DMS114 treated with DMSO at 0.1 percent for 48 hours (cell line): ENCODE measurements around the gene MAF.

Experiments
- DNase-seq: peaks from one replicate; lab custom pipeline; 2025; ENCODE audit not compliant: unreplicated experiment; lab: John Stamatoyannopoulos, UW

The MAF gene

DNA sequence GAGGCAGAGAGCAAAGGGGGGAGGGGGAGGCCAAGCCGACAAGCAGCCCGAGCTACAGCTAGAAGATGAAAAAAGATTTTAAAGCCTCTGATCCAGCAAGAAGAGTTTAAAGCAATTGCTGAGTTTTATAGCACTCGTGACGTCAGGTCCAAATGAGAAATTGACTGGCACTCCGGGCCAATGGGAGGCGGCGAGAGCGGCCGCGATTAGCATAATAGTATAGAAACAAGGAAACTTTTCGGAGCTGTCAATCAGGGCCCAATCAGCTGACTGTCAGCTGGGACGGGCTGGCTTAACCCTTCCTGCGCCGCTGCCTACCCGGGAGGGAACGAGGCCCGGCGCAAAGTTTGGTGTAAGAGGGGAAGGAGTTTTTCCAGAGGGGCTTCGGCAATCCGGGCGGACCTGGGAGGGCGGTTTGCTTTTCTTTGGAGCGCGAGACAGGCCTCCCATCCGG lies at the start of gene MAF:
TSS of gene MAF (minus strand) at position 100 of the 454 bp plus-strand sequence. CDS start 835 bp downstream, outside the sequence.
- peak; percentile 92 for DNase-seq

- no peak for DNase-seq
Observed at GRCh38 chr16:79648826-79649225, 48.3 kb upstream of the MAF start.

DNA sequence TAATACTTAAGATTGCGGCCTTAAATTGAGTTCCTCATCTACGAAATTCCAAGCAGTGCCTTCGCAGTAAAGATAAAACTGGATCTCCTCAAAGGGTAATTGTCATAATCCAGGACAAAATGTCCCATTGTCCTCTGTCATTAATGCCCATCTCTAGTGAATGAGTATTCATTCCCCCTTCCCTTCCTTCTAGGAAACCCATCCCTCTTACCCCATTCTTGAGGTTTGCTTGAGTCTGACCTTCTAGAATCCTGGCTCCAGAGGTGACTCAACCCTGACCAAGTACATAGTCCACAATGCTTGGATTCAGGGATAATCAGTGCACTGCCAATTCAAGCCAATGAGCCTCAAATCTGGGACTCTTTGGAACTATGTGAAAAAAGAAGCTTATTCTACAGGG lies 47.0 kb upstream of the MAF start:
- no peak for DNase-seq

DNA sequence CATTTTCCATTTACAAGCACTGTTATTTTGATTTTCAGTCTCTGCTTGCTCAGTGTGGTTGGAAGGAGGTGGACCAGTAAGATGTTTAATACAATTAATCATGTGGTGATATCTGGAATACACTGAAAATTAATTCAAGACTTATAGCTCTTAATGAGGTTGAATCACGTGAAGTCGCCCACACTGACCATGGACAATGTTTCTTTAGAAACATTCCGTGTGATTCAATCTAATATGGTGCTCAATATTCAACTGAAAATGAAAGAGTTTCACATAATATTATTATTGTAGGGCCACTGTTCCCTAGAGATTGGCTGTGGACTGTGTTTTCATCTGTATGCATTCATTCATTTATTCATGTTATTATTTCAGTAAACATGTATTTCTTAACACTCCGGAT lies 45.2 kb upstream of the MAF start:
- no peak for DNase-seq

DNA sequence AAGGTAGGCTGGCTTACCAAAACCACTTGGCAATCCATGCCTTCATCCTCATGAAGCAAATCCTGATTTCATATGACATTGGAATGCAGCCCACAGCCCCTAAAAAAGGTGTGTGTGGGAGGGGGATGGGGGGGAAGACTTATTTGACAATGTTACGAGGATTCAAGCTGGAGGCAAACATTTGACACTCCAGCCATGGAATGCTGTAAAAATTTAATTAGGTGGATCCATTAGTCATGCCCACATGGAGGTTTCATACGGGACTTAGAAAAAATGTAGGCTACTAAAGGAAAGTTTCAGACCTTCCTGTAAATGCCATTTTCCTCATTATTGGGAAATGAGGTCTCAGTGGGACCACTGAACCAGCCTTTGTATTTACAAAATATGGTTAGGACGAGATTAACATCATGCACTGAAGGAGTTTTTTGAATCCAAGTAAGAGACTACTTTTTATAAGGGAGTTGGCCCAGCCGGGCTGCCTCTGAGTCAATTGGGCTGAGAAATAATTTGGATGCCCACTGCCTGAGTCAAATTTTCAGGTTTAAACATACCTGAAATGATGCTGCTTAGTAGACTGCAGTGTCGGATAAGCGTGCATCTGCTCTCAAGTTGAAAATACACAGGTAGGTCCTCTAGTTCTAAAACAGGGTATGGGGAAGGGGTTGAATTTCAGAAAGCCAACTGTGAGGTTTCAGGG lies 44.6 kb upstream of the MAF start:
- no peak for DNase-seq

DNA sequence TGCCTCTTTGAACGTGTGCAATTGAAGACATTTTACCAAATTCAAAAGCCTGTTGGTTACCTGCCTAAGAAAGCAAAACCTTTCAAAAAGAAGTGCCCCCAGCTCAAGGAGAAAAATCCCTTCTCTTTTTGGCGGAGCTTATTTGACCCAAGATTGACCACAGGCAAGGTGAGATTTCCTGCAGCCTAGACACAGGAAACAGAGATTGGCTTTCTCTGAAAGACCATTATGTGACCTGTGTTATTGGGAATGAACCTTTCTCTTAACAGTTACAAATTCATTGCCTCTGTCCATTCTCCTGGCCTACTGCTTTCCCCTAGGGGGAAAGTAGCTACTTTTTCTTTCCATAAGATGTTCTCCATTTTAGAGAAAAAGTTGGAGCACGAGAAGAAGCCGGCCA lies 42.1 kb upstream of the MAF start:
- no peak for DNase-seq

- no peak for DNase-seq
Observed at GRCh38 chr16:79640513-79641360, 40.2 kb upstream of the MAF start.

DNA sequence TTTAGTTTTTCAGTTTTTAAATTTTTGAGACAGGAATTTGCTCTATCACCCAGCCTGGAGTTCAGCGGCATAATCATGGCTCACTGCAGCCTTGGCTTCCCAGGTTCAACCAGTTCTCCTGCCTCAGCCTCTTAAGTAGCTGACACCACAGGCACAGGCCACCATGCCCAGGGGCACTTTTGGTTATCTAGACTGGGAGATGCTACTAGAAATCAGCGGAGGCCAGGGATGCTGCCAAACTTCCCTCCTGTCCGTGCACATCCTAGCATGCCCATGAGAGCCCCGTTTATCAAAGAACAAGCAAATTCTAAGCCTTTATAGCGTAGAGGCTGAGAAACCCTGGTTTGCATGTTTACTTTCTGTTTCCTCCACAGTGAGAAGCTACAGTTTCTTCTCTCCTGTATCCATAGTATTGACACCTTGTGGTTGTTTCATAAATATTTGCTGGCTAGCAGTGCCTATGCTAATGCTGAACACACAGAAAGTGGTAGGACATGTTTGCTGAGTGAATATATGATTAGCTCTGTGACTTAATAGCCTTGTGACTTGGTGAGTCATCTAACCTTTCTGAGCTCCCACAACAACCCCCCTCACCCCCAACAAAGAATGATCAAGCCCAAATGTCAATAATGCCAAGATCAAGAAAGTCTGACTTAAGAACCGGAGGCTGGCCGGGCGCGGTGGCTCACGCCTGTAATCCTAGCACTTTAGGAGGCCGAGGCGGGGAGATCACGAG lies 39.2 kb upstream of the MAF start:
- DNase-seq, result no peak

DNA sequence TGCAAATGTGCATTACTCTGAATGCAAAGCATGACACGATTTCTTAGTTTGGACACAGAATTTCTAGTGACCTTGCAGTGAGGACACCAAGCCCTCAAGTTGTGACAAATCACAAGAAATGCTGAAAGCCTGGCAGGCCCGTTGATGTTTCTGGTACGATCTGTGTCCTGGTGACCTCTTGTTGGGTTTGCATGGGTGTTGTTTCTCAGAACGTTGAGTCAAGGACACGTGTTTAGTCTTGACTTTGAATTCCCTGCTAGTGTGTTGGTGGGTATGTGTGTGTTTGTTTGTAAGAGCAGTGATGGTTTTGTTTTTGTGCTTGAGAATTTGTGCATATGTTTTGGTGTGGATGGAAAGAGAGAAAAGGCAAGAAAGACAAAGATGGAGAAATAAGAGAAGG lies 37.8 kb upstream of the MAF start:
- no peak for DNase-seq

DNA sequence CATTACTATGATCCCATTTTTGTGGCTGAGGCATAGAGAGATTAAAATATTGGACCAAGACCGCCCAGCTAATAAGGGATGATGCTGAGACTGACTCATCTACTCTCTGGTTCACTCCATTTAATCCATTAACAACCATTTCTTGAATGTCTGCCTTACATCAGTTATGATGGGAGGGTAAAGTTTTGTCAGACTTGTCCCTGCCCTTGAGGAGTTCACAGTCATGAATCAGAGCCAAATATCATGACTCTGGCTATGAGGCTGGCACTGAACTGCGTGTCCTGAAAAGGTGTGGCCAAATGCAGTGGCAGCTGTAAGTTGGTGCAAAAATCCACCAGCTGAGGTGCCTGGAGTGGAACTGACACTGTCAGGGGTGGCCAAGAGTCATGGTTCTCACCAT lies 35.0 kb upstream of the MAF start:
- no peak for DNase-seq

- DNase-seq, result no peak
Observed at GRCh38 chr16:79634298-79634697, 33.8 kb upstream of the MAF start.

DNA sequence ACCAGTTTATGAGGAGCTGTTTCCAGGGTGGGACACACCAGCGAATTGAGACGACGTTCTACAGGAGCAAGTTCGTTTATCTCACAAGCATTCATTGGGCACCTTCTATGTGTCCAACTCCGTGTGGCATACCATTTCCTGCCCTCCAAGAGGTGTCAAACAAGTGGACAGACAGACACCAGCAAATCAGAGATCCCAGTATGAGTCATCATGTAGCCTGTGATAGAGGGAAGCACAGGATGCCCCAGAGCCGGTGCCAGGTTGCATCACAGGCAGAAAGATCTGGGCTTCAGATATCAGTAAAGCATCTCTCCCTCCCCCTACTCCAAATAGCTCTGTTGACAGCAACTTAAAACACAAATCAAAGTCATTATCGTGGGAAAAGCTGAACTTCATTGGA lies 31.8 kb upstream of the MAF start:
- DNase-seq, result no peak

- no peak for DNase-seq
Observed at GRCh38 chr16:79628988-79629387, 28.5 kb upstream of the MAF start.

DNA sequence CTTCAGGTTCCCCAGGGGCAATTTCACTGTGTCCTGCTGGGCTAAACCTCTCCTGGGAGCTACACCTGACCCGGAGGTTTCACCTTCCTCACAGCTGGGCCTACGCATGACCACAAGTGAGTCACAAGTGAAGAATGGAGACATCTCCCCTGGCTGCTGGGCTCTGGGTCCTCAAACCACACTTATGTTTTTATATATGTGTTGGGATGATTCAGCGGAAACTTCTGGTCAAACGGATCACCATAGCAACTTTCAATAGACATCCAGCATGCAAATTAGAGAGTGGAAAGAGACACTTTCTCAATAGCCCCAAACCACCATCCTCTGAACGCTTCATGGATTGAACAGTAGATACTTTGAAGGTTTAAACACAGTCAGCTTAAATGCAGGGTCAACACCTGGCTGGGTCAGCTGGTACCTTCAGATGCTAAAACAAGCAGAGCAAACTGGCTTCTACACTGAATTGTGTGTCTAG lies 28.0 kb upstream of the MAF start:
- DNase-seq, result no peak

GRCh38 chr16:79627092-79627491 lies 26.6 kb upstream of the MAF start:
- DNase-seq, result no peak

- no peak for DNase-seq
Observed at GRCh38 chr16:79625738-79626137, 25.2 kb upstream of the MAF start.

- DNase-seq, result no peak
Observed at GRCh38 chr16:79623824-79624223, 23.3 kb upstream of the MAF start.

DNA sequence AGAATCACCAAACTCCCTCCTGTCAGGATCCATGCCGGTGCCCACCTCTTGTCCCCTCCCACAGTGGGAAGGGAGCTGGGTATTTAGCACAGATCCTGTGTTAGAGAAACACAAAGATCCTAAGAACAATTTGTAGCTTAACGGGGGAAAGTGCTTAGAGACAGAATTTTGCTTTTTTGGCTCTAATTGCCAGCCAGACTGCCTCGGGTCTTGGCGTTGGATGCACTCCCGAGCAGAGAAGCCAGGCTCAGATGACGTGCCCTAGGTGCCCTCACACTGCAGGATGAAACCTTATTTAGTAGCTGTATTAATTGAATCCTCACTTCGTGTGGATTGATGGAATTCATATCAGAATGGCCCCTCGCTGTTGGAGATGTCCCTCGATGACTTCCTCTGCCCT lies 22.5 kb upstream of the MAF start:
- DNase-seq, result no peak

DNA sequence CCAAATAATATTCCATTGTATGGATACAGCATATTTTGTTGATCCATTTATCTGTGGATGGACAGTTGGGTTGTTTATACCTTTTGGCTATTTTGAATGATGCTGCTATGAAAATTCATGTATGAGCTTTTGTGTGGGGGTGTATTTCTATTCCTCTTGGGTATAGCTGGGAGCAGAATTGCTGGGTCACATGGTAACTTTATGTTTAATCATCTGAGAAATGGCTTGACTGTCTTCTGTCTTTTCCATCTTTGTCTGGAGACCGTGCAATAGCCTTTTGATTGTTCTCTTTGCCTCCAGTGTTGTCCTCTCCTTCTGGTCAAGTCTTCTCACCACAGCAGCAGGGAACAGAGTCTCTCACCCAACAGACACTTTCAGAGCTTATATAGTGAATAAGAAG lies 20.5 kb upstream of the MAF start:
- no peak for DNase-seq

GRCh38 chr16:79618692-79619050 lies 18.1 kb upstream of the MAF start:
- no peak for DNase-seq

DNA sequence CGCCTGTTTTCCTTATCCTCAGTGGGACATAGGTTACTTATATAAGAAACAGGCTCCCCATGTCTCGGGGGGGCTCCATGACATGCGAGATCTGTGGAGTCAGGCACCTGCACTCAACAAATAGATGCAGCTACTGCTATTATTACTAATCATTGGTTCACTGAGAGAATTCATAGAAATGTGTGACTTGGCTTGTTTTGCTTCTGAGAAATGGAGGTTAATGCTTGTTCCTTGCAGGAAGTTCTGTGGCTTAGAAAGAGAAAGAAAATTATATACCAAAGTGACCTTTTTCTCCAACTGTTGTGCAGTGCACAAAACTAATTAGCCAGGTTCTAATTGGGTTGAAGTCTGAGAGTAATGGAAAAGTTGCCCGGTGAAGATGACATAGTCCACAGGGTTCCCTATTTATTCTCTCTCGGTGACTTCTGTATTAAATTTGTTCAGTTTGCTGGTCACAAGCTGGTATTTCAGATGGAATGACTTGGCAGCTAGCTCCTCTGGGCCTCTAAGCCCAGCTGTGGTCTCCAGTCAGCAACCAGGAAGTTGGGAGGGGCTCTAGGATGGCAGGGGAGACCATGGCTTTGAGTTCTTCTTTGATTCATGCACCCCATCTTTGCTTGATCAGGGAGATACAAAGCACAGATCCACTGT lies 17.6 kb upstream of the MAF start:
- no peak for DNase-seq
